Gastrocnemius medialis (tissue), 4 donors: ENCODE measurements around the gene CACNG1. TPM values are rescaled to one million over a fixed set of nuclear protein-coding genes. Genes with fewer than 3 reads are reported as not detected.

ENCODE experiments used
- ATAC-seq, 2 donors: fragments of 150-250 bp; one replicate each; pipeline ENCODE4 v1.9.1; 2016
- DNase-seq, 2 donors: peaks; one replicate each; pipeline ENCODE4 v3.0.0-alpha.2; 2019
- H3K27ac ChIP-seq, 4 donors: fragments of 200-600 bp; sonication (generic); 1 replicate in 1 of 4; 2 replicates in 3 of 4; pipeline ENCODE4 v1.5.1; 2016 to 2018; ENCODE audit warnings: mild to moderate bottlenecking in 2 of 4, moderate library complexity in 1 of 4
- H3K27me3 ChIP-seq, 3 donors: fragments of 200-600 bp; sonication (generic) in 2 of 3; 1 replicate in 1 of 3; 2 replicates in 2 of 3; pipeline versions ENCODE4 v1.5.1 to v1.6.0; 2016 to 2019; ENCODE audit warnings: mild to moderate bottlenecking in 1 of 3, moderate library complexity in 1 of 3
- H3K36me3 ChIP-seq, 2 donors: fragments of 200-600 bp; sonication (generic) in 1 of 2; one replicate each; pipeline ENCODE4 v1.5.1; 2017 to 2018
- H3K4me1 ChIP-seq, 2 donors: fragments of 200-600 bp; sonication (generic) in 1 of 2; one replicate each; pipeline ENCODE4 v1.5.1; 2016 to 2017; ENCODE audit warnings: mild to moderate bottlenecking in 2 of 2
- H3K4me3 ChIP-seq, 4 donors: fragments of 200-600 bp; sonication (generic) in 3 of 4; 1 replicate in 1 of 4; 2 replicates in 3 of 4; pipeline ENCODE4 v1.5.1; 2016 to 2019; ENCODE audit warnings: mild to moderate bottlenecking in 2 of 4
- H3K9me3 ChIP-seq, 3 donors: fragments of 200-600 bp; sonication (generic) in 2 of 3; 1 replicate in 1 of 3; 2 replicates in 2 of 3; pipeline ENCODE4 v1.5.1; 2016 to 2019
- POLR2A ChIP-seq, 2 donors: fragments of 450-650 bp; IDR thresholded peaks; one replicate each; pipeline ENCODE4 v1.6.1; 2017; ENCODE audit warnings: antibody characterized with exemption in 2 of 2, mild to moderate bottlenecking in 2 of 2, moderate library complexity in 2 of 2
- in situ Hi-C, 4 donors: fragments of 200-750 bp; cut with MboI; loops; one replicate each; pipeline versions ENCODE4 v1.15.0 to v1.8.0; 2017; ENCODE audit warnings: low sequenced_read_pairs in 4 of 4
- intact Hi-C: fragments of 100-400 bp; cut with DNase I; formaldehyde crosslinking; loops from one replicate; pipeline ENCODE4 v1.15.1; 2023; ENCODE audit warnings: low total_unique reads
- total RNA-seq, 4 donors: library from RNA; depleted of rRNA; stranded (reverse); fragments of >200 nt; gene quantifications; one replicate each; pipeline versions ENCODE4 v1.1.0 to v1.2.3, GENCODE V29; 2016
- TF ChIP-seq, protein P1 (sequence below), 5 experiments: fragments of 450-650 bp in 3 of 5; fragments of 200-600 bp in 2 of 5; sonication (generic) in 2 of 5; IDR thresholded peaks in 4 of 5; conservative IDR thresholded peaks in 1 of 5; 1 replicate in 4 of 5; 2 replicates in 1 of 5; pipeline ENCODE4 v1.5.1; 2016 to 2019; ENCODE audit warnings: antibody characterized with exemption in 5 of 5, mild to moderate bottlenecking in 3 of 5, moderate library complexity in 3 of 5

CACNG1 gene
- total RNA-seq, 4 donors from 2014 or later = 120 to 203 (median 154) TPM

- peaks cover 62 to 68% of the 10 kb centered on the region in 2 donors for H3K4me1 ChIP-seq
- DNase-seq (peak in 1 of 2 donors; percentile 13), ATAC-seq (no peak)
- no peaks in the 10 kb centered on the region for H3K9me3 ChIP-seq
- in situ Hi-C loops (no loop called here), intact Hi-C loops (no loop called here)
- TF ChIP-seq, protein P1, sequence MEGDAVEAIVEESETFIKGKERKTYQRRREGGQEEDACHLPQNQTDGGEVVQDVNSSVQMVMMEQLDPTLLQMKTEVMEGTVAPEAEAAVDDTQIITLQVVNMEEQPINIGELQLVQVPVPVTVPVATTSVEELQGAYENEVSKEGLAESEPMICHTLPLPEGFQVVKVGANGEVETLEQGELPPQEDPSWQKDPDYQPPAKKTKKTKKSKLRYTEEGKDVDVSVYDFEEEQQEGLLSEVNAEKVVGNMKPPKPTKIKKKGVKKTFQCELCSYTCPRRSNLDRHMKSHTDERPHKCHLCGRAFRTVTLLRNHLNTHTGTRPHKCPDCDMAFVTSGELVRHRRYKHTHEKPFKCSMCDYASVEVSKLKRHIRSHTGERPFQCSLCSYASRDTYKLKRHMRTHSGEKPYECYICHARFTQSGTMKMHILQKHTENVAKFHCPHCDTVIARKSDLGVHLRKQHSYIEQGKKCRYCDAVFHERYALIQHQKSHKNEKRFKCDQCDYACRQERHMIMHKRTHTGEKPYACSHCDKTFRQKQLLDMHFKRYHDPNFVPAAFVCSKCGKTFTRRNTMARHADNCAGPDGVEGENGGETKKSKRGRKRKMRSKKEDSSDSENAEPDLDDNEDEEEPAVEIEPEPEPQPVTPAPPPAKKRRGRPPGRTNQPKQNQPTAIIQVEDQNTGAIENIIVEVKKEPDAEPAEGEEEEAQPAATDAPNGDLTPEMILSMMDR (IDR thresholded peaks at IDR 0.05 in 4 of 5, conservative IDR thresholded peaks at IDR 0.05 in 1 of 5) = no peak
- TF ChIP-seq POLR2A (IDR thresholded peaks at IDR 0.05) = no peak
- H3K4me3 ChIP-seq = no peak overlapping the region
- H3K27ac ChIP-seq = peak overlapping the region; percentile 97 to 98 (median 98)
- H3K36me3 ChIP-seq = peaks cover 0 to 14% of the 10 kb centered on the region in 2 donors
- H3K27me3 ChIP-seq = no peaks in the 10 kb centered on the region
Observed at GRCh38 chr17:67055041-67055443, 10.7 kb downstream of the CACNG1 start.

GRCh38 chr17:67055811-67056745, 11.7 kb downstream of the CACNG1 start:
- ATAC-seq = peak; percentile 78 to 79

GRCh38 chr17:67056746-67057490, 12.6 kb downstream of the CACNG1 start:
- H3K4me1 ChIP-seq = peaks cover 43 to 49% of the 10 kb centered on the region in 2 donors
- intact Hi-C loops = no loop called here
- TF ChIP-seq, protein P1 (IDR thresholded peaks at IDR 0.05 in 4 of 5, conservative IDR thresholded peaks at IDR 0.05 in 1 of 5) = no peak
- peak in 1 of 2 donors; percentile 38 for TF ChIP-seq POLR2A (IDR thresholded peaks at IDR 0.05)
- no peaks in the 10 kb centered on the region for H3K9me3 ChIP-seq
- peak overlapping the region; percentile 97 to 98 (median 98) for H3K27ac ChIP-seq
- ATAC-seq (peak; percentile 94 to 95), DNase-seq (peak; percentile 75 to 87)
- peaks cover 0 to 14% of the 10 kb centered on the region in 2 donors for H3K36me3 ChIP-seq
- H3K27me3 ChIP-seq = no peaks in the 10 kb centered on the region
- in situ Hi-C loops = no loop called here
- no peak overlapping the region for H3K4me3 ChIP-seq

More at GRCh38 chr17:67055811-67056745, 11.7 kb downstream of the CACNG1 start:
- H3K27ac ChIP-seq = peak overlapping the region; percentile 97 to 98 (median 98)
- in situ Hi-C loops (no loop called here), intact Hi-C loops (no loop called here)
- H3K36me3 ChIP-seq = peaks cover 0 to 14% of the 10 kb centered on the region in 2 donors
- H3K9me3 ChIP-seq = no peaks in the 10 kb centered on the region
- H3K27me3 ChIP-seq = no peaks in the 10 kb centered on the region
- peak; percentile 72 to 73 for DNase-seq
- TF ChIP-seq, protein P1 (IDR thresholded peaks at IDR 0.05 in 4 of 5, conservative IDR thresholded peaks at IDR 0.05 in 1 of 5) = no peak
- peaks cover 51 to 58% of the 10 kb centered on the region in 2 donors for H3K4me1 ChIP-seq
- H3K4me3 ChIP-seq = no peak overlapping the region

GRCh38 chr17:67058036-67058435, 13.7 kb downstream of the CACNG1 start:
- Histone ChIP-seq H3K27me3 (no peaks in the 10 kb centered on the region), H3K9me3 (no peaks in the 10 kb centered on the region), H3K4me3 (no peak overlapping the region), H3K36me3 (peaks cover 0 to 14% of the 10 kb centered on the region in 2 donors), H3K4me1 (peaks cover 33 to 39% of the 10 kb centered on the region in 2 donors), H3K27ac (peak overlapping the region; percentile 97 to 98 (median 98))
- in situ Hi-C loops = no loop called here
- peak in 1 of 2 donors; percentile 9 for DNase-seq
- intact Hi-C loops = no loop called here
- TF ChIP-seq, protein P1 (IDR thresholded peaks at IDR 0.05 in 4 of 5, conservative IDR thresholded peaks at IDR 0.05 in 1 of 5) = no peak
- ATAC-seq = no peak
